Stimulated activated effector memory CD8-positive, alpha-beta T cell treated with anti-CD3 and anti-CD28 coated beads, Interleukin-12 subunit alpha, Interleukin-12 subunit beta, amount 100 ng/mL, for 72 hours (primary cell): ENCODE measurements around the gene CDC42.
"Not testable (repeated sequence)": the region's sequence is repeated elsewhere in the genome, so short reads cannot be mapped to it uniquely, and the experiment has no call there.

ENCODE experiments used
- ATAC-seq: fragments of 150-1000 bp; cut with Tn5 transposase; 2 replicates; pipeline ENCODE4 v1.10.0; 2021
- DNase-seq, 2 donors: peaks; one replicate each; pipeline ENCODE4 v3.0.0; 2021 to 2022; ENCODE audit warnings: low spot score in 2 of 2
- H3K27ac Mint-ChIP-seq: one replicate; pipeline ENCODE4 v1.8.0; 2022; ENCODE audit warnings: mild to moderate bottlenecking, mixed read lengths
- H3K36me3 Mint-ChIP-seq: one replicate; pipeline ENCODE4 v1.8.0; 2022; ENCODE audit warnings: mild to moderate bottlenecking, mixed read lengths
- H3K4me1 Mint-ChIP-seq: one replicate; pipeline ENCODE4 v1.8.0; 2022; ENCODE audit warnings: mixed read lengths
- H3K4me3 Mint-ChIP-seq: one replicate; pipeline ENCODE4 v1.8.0; 2022; ENCODE audit warnings: mild to moderate bottlenecking, mixed read lengths
- H3K9me3 Mint-ChIP-seq: one replicate; pipeline ENCODE4 v1.8.0; 2022; ENCODE audit warnings: mixed read lengths

CDC42 gene

GRCh38 chr1:22080191-22080590 lies 27.7 kb downstream of the CDC42 start:
- ATAC-seq (no peak), DNase-seq (no peak)
- Mint-ChIP-seq H3K36me3 (peaks cover 95% of the 10 kb centered on the region), H3K4me1 (peaks cover 76% of the 10 kb centered on the region), H3K27ac (peak overlapping the region; percentile 32), H3K9me3 (no peaks in the 10 kb centered on the region), H3K4me3 (no peak overlapping the region)

DNA sequence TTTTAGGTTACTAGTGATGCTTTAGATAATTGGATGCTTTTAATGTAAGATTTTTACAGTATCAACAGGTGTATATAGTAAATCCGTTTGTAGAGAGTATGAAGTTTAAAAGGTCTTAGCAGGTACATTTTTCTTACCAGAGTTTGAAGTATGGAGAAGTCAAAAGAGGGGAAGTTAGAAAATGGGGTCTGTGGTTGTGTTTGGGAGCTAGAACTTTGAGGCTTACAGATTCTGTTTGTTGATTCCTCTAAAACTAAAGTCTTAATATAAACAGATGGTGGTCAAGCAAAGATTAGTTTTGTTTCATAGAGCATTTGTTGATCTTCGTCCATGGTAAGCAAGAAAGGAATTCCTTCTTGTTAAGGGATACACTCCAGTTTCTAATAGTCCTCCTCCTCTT lies 35.8 kb downstream of the CDC42 start:
- ATAC-seq = no peak
- DNase-seq = no peak
- peaks cover 89% of the 10 kb centered on the region for H3K4me1 Mint-ChIP-seq
- no peaks in the 10 kb centered on the region for H3K9me3 Mint-ChIP-seq
- H3K36me3 Mint-ChIP-seq = peaks cover 100% of the 10 kb centered on the region
- peak overlapping the region; percentile 68 for H3K4me3 Mint-ChIP-seq
- H3K27ac Mint-ChIP-seq = peak overlapping the region; percentile 95

GRCh38 chr1:22089134-22089571 lies 36.6 kb downstream of the CDC42 start:
- ATAC-seq (peak; percentile 78), DNase-seq (no peak)
- Mint-ChIP-seq H3K36me3 (peaks cover 100% of the 10 kb centered on the region), H3K27ac (peak overlapping the region; percentile 95), H3K4me1 (peaks cover 84% of the 10 kb centered on the region), H3K4me3 (peak overlapping the region; percentile 68), H3K9me3 (no peaks in the 10 kb centered on the region)

- ATAC-seq (no peak), DNase-seq (no peak)
- Mint-ChIP-seq H3K4me1 (peaks cover 82% of the 10 kb centered on the region), H3K9me3 (no peaks in the 10 kb centered on the region), H3K4me3 (peak overlapping the region; percentile 68), H3K36me3 (peaks cover 100% of the 10 kb centered on the region), H3K27ac (peak overlapping the region; percentile 95)
These were observed 37.3 kb downstream of the CDC42 start for GRCh38 chr1:22089787-22090186.

GRCh38 chr1:22090867-22091266 lies 38.4 kb downstream of the CDC42 start:
- DNase-seq (no peak), ATAC-seq (no peak)
- Mint-ChIP-seq H3K9me3 (no peaks in the 10 kb centered on the region), H3K4me3 (peak overlapping the region; percentile 68), H3K27ac (peak overlapping the region; percentile 95), H3K36me3 (peaks cover 100% of the 10 kb centered on the region), H3K4me1 (peaks cover 74% of the 10 kb centered on the region)

GRCh38 chr1:22092026-22092768 lies 39.7 kb downstream of the CDC42 start:
- not testable (repeated sequence) for DNase-seq, H3K4me3 Mint-ChIP-seq, H3K9me3 Mint-ChIP-seq
- Mint-ChIP-seq H3K27ac (peak overlapping the region; percentile 43), H3K4me1 (peaks cover 65% of the 10 kb centered on the region), H3K36me3 (peaks cover 100% of the 10 kb centered on the region)
- ATAC-seq = peak; percentile 94

- no peak for ATAC-seq
- Mint-ChIP-seq H3K36me3 (peaks cover 100% of the 10 kb centered on the region), H3K27ac (no peak overlapping the region)
These were observed 41.0 kb downstream of the CDC42 start for GRCh38 chr1:22093513-22093912.

DNA sequence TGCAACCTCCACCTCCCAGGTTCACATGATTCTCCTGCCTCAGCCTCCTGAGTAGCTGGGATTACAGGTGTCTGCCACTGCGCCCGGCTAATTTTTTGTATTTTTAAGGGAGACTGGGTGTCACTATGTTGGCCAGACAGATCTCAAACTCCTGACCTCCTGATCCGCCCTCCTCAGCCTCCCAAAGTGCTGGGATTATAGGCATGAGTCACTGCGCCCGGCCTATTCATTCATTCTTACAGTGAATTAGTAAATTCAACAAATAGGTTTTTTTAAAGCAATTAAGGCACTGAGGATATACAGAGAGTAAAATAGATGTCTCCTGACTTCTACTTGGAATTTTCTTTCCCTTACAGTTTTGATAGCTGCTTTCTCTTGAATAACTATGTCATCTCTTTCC lies 43.5 kb downstream of the CDC42 start:
- Mint-ChIP-seq H3K4me3 (no peak overlapping the region), H3K36me3 (peaks cover 100% of the 10 kb centered on the region), H3K27ac (no peak overlapping the region), H3K9me3 (no peaks in the 10 kb centered on the region), H3K4me1 (peaks cover 51% of the 10 kb centered on the region)
- ATAC-seq (no peak), DNase-seq (no peak)

More at GRCh38 chr1:22093513-22093912, 41.0 kb downstream of the CDC42 start:
- Mint-ChIP-seq H3K9me3 (no peaks in the 10 kb centered on the region), H3K4me1 (peaks cover 52% of the 10 kb centered on the region), H3K4me3 (no peak overlapping the region)
- no peak for DNase-seq

- DNase-seq = no peak
- no peak for ATAC-seq
- Mint-ChIP-seq H3K4me3 (no peak overlapping the region), H3K4me1 (peaks cover 51% of the 10 kb centered on the region), H3K36me3 (peaks cover 100% of the 10 kb centered on the region), H3K9me3 (no peaks in the 10 kb centered on the region), H3K27ac (no peak overlapping the region)
These were observed 44.0 kb downstream of the CDC42 start for GRCh38 chr1:22096463-22096862.

DNA sequence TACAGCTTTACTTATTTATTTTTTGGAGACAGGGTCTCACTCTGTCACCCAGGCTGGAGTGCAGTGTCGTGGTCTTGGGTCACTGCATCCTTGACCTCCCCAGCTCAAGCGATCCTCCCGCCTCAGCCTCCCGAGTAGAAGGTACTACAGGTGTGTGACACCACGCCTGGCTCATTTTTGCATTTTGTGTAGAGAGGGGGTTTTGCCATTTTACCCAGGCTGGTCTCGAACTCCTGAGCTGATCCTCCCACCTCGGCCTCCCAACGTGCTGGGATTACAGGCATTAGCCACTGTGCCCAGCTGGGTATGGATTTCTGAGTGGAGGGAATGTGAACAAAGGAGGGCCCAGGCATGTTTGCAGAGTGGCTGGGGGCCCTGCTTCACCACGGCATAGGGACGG lies 46.2 kb downstream of the CDC42 start:
- no peak overlapping the region for H3K4me3 Mint-ChIP-seq
- H3K27ac Mint-ChIP-seq = peak overlapping the region; percentile 84
- DNase-seq = no peak

GRCh38 chr1:22100168-22100567 lies 47.7 kb downstream of the CDC42 start:
- H3K4me1 Mint-ChIP-seq = peaks cover 57% of the 10 kb centered on the region
- H3K36me3 Mint-ChIP-seq = peaks cover 80% of the 10 kb centered on the region
- peak overlapping the region; percentile 65 for H3K27ac Mint-ChIP-seq
- no peak for ATAC-seq
- H3K9me3 Mint-ChIP-seq = no peaks in the 10 kb centered on the region
- H3K4me3 Mint-ChIP-seq = no peak overlapping the region
- DNase-seq = no peak

More for the DNA sequence above, 46.2 kb downstream of the CDC42 start:
- peaks cover 90% of the 10 kb centered on the region for H3K36me3 Mint-ChIP-seq
- ATAC-seq = no peak
- peaks cover 50% of the 10 kb centered on the region for H3K4me1 Mint-ChIP-seq
- H3K9me3 Mint-ChIP-seq = no peaks in the 10 kb centered on the region

- no peak overlapping the region for H3K4me3 Mint-ChIP-seq
- H3K9me3 Mint-ChIP-seq = no peaks in the 10 kb centered on the region
- peaks cover 80% of the 10 kb centered on the region for H3K36me3 Mint-ChIP-seq
- no peak for ATAC-seq
- H3K27ac Mint-ChIP-seq = peak overlapping the region; percentile 65
- no peak for DNase-seq
- peaks cover 66% of the 10 kb centered on the region for H3K4me1 Mint-ChIP-seq
These were observed 48.7 kb downstream of the CDC42 start for GRCh38 chr1:22101199-22101598.

DNA sequence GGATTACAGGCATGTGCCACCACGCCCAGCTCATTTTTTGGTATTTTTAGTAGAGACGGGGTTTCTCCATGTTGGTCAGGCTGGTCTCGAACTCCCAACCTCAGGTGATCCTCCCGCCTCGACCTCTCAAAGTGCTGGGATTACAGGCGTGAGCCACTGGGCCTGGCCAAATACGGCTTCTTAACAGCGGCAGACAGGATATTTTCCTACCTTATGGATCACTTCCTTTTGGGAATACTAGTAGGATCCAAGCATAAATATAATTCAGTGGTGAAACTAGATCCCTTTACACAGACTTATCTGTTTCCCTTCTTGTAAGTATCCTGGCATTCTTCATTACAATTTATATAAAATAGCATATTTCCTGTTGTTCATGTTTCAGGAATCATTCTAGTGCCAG lies 49.5 kb downstream of the CDC42 start:
- H3K9me3 Mint-ChIP-seq = no peaks in the 10 kb centered on the region
- H3K4me1 Mint-ChIP-seq = peaks cover 74% of the 10 kb centered on the region
- peaks cover 78% of the 10 kb centered on the region for H3K36me3 Mint-ChIP-seq
- H3K27ac Mint-ChIP-seq = peak overlapping the region; percentile 20
- DNase-seq (no peak), ATAC-seq (no peak)
- H3K4me3 Mint-ChIP-seq = no peak overlapping the region

DNA sequence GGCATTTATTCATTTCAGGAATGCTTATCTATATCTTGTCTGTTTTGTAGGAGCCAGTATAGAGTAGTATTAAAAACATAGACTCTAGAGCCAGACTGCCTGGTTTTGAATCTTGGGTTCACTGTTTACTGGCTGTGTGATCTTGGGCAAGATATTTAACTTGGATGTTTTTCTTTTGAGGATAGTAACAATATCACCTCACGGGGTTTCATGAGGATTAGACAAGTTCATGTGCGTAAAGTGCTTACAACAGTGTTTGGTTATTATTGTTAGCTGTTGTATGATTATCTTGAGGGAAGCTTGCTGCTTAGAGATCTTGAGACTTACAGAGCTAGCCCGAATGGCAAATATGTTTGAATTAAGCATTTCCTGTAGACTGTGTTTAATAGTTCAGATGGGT lies 50.2 kb downstream of the CDC42 start:
- Mint-ChIP-seq H3K36me3 (peaks cover 78% of the 10 kb centered on the region), H3K27ac (peak overlapping the region; percentile 79), H3K4me3 (no peak overlapping the region), H3K4me1 (peaks cover 74% of the 10 kb centered on the region), H3K9me3 (no peaks in the 10 kb centered on the region)
- DNase-seq (no peak), ATAC-seq (no peak)

- H3K4me1 Mint-ChIP-seq = peaks cover 79% of the 10 kb centered on the region
- H3K4me3 Mint-ChIP-seq = peak overlapping the region; percentile 19
- peaks cover 78% of the 10 kb centered on the region for H3K36me3 Mint-ChIP-seq
- no peaks in the 10 kb centered on the region for H3K9me3 Mint-ChIP-seq
- DNase-seq = peak in 1 of 2 donors; percentile 46
- H3K27ac Mint-ChIP-seq = peak overlapping the region; percentile 79
- peak; percentile 14 for ATAC-seq
These were observed 51.6 kb downstream of the CDC42 start for GRCh38 chr1:22104094-22104493.

DNA sequence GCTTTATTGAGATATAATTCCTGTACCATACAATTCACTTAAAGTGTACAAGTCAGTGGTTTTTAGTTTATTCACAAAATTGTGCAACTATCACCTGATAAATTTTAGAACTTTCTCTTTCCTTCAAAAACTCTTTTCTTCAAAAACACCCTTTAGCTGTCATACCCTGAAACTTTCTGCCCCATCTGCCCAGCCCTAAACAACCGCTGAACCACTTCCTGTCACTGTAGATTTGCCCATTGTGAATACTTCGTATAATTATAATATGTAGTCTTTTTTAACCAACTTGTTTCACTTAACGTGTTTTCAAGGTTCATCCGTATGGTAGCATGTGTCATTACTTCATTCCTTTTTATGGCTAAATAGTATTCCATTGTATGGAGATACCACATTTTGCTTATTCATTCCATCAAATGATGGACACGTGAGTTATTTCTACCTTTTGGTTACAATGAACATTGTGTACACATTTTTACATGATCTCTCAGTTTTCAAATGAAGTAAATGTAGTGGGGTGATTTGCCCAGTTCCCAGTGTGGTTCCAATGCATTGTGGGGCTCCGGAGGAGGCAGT lies 52.4 kb downstream of the CDC42 start:
- Mint-ChIP-seq H3K4me1 (peaks cover 72% of the 10 kb centered on the region), H3K9me3 (no peaks in the 10 kb centered on the region), H3K4me3 (peak overlapping the region; percentile 19), H3K36me3 (peaks cover 76% of the 10 kb centered on the region), H3K27ac (peak overlapping the region; percentile 79)
- DNase-seq (no peak), ATAC-seq (peak; percentile 92)
